ENCODE results near the gene PROM1.

The PROM1 gene

DNA sequence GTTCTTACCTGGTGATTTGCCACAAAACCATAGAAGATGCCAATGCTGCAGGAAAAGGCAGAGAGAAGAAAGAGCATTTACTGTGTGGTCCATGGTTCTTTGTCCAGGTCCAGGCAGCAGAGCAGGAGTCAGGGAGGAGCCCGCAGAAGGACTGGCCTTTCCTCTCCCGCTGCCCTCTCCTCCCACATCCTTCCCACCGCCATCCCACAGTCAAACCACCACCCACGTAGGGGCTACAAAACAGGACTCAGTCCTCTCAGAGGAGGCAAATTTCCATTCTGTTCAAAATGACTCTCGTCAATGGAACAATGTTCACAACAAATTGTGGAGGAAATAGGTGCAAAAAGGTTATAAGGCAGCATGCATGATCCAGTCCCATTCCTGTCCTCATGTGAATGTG, 58.6 kb downstream of the PROM1 start:
- no peak for DNase-seq

DNA sequence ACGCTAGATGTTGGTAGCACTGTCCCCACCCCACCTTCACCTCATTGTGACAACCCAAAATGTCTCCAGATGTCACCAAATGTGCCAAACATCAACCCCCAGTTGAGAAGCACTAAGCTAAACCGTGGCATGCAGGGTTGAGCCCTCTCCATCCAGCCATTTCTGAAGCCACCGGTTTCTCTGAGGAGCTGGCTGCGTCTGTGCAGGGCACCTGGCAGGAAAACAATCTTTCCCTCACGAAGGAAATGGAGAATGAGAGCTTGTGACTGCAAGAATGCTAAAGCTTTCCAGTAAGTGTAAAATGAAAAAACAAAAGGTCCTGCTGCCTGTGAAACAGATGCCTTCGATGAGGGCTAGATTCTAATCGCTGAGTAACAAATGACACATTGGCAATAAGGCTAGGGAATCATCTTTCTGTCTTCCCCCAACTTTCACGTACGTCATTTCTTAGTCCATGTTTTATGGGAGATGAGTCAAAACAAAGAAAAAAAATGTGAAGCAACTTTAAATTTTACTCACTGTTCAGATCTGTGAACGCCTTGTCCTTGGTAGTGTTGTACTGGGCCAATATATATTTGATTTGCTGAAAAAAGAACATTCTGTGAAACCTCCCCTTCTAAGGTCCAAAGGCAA, 59.9 kb downstream of the PROM1 start:
- DNase-seq: no peak

DNA sequence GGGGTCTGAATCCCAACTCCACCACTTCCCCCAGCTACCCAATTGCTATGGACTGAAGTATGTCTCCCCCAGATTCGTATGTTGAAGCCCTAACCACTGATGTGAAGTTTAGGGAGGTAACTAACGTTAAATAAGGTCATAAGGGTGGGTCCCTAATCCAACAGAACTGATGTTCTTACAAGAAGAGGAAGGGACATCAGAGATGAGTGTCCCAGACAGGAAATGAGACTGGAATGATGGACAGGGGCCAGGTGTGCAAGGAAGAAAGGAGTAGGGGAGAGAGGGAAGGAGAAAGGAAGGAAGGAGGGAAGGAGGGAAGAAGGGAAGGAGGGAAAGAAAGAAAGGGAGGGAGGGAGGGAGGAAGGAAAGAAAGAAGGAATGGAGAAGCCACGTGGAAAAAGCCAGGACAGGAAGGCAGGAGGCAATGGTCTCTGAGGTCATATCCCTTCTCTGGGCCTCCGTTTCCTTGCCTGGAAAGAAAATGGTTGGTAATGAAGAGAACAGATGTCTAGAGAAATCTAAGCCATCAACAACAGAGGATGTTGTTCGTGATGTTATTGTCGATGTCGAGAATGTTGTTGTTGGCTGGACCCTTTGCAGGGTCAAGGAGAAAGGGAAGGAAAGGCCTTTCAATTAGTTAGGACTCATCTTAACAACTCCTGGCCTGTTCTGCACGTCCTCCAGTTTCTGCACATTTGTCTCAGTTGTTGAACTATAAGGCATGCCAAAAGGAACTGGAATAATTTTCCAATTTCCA, 61.8 kb downstream of the PROM1 start:
- DNase-seq: no peak

DNA sequence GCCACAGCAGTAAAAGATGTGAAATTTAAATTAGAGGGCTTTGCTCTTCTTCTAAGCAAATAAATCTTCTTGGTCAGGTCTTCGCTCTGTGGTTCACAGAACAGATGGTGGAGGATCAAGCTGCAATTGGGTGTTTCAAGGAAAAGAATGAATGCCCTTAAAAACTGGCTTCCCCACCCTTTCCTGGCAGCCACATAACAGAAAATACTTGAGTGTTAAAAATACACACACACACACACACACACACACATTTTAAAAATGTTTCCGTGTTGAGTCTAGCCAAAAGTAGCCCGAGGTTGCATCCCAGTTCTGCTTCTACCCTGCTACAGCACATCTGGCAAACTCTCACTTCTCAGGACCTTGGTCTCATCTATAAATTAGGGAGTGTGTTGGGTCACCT, 64.2 kb downstream of the PROM1 start:
- DNase-seq: no peak

DNA sequence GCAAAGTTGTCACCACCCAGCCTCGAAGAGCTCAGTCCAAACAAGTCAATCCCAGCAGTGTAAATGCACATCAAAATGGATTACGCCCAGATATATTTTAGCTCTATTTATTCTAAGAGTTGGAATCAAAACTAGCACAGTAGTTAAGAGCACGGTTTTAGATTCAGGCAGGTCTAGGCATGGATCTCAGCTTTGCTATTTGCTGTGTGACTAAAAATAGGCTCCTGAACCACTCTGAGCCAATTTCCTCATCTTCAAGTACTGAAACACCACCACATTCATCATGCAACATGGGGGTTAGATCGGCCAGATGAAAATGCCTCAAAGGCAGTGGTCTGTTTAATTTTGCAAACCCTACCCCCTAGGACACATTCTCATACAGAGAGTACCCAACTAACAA, 65.0 kb downstream of the PROM1 start:
- DNase-seq: no peak

DNA sequence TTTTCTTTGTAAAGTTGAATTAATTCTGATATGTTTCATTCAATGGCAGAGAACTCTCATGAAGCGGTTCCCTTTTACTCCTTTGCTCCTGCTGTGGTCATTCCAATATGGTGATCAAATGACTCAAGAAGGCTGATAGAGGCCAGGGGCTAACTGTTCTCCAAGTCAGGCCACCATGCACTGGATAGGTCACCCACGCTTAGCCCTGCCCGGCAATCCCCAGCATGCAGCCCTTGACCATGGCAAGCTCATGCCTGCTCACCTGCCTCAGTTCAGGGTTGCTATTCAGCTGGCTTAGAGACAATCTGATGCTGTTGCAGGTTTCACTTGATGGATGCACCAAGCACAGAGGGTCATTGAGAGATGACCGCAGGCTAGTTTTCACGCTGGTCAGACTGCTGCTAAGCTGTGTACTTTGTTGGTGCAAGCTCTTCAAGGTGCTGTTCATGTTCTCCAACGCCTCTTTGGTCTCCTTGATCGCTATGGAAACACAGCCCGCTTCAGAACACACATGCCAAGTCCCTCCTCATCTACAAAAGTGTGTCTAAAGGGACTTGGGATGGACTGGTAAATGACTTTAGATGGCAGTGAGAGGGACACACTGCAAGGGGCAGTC, 65.7 kb downstream of the PROM1 start:
- no peak for DNase-seq

DNA sequence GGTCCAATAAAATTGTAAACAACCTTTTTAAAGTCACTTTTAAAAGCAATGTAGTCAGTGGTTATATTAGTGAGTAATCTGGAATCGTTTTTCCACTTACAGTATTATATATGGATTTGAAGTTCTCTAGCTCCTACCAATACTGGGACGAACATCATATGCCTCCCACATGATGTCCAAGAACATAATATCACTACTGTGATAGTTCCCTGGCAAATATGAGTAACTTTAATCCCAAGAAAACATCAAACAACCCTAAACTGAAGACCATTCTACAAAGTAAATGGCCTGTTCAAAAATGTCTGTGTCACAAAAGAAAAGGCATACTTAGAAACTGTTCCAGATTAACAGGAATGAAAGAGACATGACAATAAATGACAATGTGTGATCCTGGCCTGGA, 67.3 kb downstream of the PROM1 start:
- no peak for DNase-seq

DNA sequence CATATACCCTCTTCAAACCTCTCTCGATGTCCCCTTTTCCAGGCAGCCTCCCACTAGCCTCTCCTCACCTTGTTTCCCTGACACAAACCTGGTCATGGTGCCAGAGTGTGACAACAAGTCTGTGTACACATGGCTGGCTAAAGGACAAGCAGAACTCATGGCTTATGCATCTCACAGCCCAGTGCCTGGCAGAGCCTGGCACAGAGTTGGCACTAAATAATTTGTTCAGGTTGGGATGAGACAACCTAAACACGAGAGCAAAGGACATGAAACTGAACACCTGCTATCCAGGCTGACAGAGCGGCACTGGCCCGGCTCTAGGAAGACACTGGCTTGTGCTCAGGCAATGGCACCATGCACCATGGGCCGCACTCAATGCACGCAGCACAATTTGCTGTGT, 72.7 kb downstream of the PROM1 start:
- DNase-seq: no peak

DNA sequence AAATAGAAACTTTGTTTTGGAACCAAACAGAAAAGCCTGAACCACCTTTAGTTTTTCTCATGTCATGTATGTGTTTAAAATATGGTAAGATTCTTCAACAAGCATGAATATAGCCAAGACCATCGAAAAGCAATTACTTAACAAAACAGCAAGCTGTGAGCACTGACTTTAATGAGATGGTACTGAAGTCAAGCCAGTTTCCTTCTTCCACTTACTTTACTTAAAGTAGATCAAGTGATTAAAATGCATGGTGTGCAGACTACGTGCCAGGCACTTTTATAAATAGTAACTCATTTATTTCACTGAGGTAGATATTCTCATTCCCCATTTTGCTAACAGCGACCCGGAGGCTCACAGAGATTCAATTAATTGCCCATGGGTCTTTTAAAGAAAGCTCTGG, 74.7 kb downstream of the PROM1 start:
- DNase-seq: no peak

DNA sequence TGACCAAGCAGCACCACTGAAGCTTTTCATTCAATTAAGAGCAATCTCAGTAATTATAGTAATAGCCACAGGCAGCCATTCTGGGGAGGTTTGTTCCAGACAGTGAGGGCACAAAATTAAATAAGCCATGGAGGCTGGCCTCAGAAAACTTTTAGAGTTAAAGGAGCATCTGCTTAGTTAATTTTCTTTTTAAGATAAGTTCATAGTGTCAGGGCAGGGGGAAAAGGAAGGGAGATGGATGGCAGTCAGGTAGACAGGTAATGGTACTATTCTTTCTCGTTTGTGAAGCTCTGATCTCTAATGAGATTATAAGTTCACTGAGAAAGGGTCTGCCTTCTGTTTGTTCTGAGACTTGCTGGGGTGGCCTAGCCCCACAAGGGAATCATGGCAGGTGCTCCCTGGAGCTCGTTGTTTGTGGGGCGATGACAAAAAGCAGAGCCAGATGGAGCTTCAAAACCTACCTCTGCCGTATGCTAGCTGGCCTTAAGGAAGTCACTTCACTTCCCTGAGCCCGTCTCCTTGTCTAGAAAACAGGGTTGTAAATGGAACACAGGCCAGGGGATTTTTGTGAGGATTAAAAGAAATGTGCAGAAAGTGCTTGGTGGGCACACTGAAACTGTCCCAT, 76.2 kb downstream of the PROM1 start:
- DNase-seq: no peak

DNA sequence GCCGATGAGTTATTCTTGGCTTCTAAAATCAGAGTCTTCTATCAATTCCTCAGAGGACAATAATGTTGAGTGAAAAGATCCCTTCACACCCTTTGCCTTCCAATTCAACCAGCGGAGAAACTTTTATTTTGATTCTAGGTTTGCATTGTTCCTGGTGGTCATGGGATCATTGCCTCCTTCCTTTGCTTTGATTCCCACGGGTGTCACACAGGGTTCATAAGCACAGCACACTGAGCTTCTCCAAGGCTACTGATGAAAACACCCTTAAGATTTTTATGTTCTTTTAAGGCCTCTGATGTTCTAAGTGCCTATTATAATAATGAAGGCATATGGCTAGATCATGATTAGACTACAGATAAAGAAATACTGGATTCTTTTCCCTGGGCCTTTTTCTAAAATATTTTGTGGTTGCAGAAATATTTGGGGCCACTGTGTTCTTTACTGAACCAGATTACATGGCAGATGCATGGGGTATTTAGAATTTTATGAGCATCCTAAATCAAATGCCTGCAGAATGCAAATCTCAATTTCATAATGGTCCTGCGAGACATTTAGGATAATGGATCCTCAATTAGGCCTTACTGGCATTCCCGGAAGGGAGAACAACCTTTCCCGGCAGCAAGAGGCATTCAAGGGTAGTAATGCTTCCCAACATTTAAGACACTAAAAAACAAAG, 76.9 kb downstream of the PROM1 start:
- DNase-seq: no peak

DNA sequence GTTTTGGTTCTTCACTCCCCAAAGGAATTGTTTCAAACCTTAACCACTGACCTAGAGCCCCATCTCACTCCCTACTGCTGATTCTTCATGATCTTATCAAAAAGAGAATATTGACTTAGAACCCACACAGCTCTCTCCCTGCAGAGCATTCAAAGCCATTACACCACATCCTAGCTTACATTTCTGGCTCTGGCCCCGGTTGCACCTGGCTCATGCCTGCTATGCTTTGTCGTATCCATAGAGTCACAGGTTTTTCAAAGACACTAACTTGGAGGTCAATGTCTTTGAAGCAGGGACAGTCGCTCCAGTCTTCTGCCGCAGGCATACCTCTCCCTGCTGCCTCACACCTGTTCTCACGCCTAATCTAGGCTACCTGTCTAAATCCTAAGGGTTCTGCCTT, 78.1 kb downstream of the PROM1 start:
- DNase-seq: no peak

DNA sequence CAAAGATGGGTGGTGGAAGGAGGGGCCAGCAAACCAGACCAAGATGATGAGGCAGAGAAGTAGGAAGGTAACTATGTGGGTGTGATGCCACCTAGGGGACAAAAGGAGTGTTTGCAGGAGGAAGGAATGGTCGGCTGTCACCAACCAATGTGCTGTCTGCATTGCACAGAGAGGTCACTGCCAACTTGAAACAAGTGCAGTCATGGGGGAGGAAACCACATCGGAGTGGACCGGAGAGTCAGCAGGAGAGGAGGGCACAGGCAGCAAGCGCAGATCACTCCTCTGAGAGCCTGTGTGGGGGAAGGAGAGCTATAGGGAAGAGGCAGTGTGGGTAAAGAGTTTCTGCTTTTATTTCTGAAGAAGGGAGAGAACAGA, 82.4 kb downstream of the PROM1 start:
- DNase-seq: peak; percentile 25

DNA sequence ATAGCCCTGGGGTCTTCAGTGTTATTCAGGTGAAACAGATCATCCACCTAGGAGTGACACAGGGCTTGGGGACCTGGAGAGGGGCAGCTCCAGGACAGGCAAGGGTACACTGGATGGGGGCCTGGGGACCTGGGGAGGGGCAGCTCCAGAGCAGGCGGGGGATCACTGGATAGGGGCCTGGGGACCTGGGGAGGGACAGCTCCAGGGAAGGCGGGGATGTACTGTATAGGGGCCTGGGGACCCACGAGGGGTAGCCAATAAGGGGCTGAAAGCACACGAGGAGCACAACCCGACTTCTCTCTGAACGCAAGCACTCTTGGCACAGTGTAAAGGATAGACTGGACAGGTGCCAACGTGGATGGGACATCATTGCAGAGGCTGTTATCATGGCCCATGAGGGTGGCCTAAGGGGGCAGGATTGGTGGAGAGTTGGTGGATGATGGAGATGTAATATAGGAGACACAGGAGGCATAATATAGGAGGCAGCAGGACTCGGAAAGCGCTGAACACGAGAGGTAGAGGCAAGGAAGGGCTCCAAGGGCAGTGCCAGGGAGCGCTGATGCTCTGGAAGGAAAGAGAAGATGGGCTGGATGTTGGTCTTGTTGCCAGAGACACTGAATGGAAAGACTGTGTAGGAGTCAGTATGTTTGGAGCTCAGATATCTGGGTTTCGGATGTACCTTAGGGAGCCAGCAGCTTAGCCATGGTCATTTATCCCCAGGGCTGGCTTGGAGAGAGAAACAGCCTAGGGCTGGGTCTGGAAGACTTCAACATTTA, 82.9 kb downstream of the PROM1 start:
- no peak for DNase-seq

DNA sequence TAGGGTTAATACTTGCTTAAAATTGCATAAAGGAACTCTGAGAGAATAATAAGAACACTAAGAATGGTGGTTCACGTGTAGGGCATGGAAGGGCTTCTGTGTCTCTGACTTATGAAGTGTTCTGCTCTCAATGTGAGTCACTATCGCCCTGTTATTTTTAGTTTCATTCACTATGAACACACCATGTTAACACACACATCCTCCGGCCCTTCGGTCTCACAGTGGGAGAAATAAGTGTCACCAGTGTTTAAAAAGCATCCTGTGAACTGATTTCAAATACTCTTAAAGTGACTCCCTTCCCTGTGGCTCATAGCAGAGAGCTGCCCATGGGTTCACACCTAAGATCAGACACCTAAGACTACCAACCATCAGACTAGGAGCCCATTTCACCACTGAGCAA, 87.0 kb downstream of the PROM1 start:
- no peak for DNase-seq

DNA sequence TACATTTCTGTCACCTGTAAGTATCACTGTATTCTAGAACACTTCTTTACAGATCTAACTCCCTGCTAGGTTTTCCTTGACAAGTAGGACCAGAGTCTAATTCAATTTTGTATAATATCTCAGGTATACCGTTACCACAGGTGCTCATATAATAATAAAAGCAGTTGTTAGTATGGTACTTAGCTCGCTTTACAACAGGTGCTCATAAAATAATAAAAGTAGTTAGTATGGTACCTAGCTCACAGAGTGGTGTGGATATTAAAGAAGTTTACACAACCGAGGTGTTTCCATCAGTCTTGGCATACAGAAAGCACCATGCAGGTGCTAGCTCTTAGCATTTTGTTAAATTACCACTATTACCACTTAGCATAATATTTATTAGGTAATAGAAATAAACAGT, 88.0 kb downstream of the PROM1 start:
- no peak for DNase-seq

DNA sequence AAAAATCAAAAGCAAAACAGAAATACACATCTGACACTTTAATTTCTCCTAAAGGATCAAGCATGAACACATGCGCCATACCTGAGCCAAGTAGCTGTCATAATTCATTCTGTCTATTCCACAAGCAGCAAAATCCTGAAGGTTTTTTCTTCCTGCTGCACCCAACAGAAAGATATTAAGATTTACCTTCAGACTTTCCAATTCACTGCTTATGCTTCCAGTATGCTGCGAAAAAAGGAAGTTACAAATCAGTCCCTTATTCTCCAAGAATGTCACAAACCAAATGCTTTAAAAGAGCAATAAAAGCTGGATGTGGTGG, 91.7 kb downstream of the PROM1 start:
- no peak for DNase-seq

DNA sequence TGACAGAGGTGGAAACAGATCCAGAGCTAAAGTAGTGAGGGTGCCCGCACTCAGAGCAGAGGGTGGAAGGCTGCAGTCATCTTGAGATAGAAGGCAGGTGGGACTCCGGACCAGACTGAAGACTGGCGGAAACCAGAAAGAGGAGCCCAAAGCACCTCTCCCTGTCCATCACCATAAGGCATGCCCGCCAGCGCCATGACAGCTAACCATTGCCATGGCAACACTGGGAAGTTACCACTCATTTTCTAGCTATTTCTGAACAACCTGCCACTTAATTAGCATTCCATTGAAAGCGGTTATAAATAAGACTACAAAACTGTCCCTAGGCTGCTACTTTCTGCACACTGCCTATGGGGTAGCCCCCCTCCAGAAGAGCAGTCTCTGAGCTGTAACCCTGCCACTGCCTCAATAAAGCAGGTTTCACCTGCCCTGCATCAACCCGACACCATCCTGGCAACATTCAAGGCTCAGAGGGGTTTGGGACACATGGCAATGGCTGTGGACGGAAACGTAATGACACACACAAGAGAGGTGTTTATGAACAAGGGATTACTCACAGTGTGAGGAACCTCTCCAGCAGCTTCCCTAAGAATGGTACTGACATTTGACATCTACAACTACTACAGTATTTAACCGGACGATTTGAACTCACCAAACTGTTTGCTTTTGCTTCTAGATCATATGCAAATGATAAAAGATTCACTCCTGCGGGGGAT, 93.1 kb downstream of the PROM1 start:
- DNase-seq: no peak

DNA sequence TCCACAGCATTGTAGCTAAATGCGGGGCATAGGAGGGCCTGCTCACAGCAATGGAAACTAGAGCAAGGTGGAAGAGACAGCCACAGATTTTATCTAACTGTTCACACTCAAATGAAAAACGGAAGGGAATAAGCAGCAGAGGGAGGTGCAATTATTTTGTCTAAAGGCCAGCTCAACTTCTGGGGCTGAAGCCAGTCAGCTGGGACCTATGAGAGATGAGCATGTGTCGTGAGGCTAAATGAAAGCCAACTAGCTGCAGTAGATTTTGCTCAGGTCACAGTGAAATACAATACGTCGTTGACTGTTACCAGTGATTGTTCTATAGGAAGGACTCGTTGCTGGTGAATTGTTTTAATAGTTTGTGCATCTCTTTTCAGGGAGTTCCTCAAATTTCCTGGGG, 94.4 kb downstream of the PROM1 start:
- DNase-seq: no peak

DNA sequence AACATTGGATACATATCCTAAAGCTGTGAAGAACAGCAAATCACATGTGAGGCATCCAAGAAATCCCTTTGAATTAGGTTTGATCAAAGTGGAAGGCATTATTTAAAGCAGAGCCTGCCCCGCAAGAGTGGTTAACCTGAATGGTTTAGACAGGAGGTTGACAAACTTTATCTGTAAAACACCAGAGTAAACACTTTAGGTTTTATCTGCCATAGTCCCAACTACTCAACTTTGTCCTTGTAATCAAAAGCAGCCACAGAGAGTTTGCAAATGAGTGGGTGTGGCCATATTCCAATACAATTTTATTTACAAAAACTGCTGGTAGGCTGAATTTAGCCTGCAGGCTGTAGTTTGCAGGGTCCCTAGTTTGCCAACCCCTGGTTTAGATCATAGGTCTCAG, 95.6 kb downstream of the PROM1 start:
- DNase-seq: no peak

DNA sequence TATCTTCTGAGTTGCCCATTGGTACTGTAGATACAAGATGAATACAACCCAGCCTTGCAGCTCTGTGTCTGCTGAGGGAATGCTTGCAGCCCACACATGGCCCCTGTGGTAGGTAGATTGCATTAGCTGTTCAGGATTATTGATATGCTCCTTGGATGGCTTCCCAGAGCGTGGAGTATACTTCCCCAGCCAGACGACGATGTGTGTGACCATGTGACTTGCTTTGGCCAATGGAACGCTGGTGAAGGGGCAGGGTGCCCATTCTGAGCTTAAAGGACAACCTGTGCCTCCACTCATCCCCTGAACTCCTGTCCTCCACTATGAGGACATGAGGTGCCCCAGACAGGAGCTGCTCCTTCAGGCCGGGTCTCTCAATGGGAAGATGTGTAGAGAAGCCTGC, 96.9 kb downstream of the PROM1 start:
- DNase-seq: no peak

DNA sequence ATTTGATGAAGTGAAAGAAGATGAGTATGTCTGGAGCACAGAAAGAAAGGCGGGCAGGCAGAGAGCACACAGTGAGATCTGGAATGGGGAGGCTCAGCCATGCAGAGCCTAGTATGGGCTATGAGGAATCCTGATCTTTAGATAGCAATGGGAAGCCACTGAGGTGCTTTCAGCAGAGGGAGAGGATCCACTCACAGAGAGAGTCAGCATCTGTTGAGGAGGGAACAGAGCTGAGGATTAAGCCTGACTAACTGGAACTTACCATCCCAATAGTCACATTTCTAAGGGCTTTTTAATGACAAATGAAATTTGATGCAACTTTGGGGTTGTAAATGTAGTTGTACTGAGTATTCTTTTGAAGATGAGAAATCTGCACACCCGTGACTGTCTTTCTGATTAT, 100.2 kb downstream of the PROM1 start:
- no peak for DNase-seq

All from activated naive CD4-positive, alpha-beta T cell treated with anti-CD3 and anti-CD28 coated beads, Interleukin-2, amount 50 U/mL, for 16 hours (primary cell).